OCI-LY1 (cell line): ENCODE data around the gene SBK3.

Source experiments
- H2AFZ ChIP-seq: fragments of 200-600 bp; sonication (generic), shearing (Covaris generic); 2 replicates; pipeline ENCODE4 v1.6.0; 2014; ENCODE audit warnings: antibody characterized with exemption, mild to moderate bottlenecking, low read length
- H3F3A ChIP-seq: fragments of 200-600 bp; sonication (generic), shearing (Covaris generic); 2 replicates; pipeline ENCODE4 v1.6.0; 2014; ENCODE audit warnings: mild to moderate bottlenecking, antibody characterized with exemption, low read length, moderate library complexity; ENCODE audit not compliant: insufficient read depth
- H3K27ac ChIP-seq: fragments of 200-600 bp; sonication (generic); 2 replicates; pipeline ENCODE4 v1.5.1; 2014; ENCODE audit warnings: low read length, mixed run types, mild to moderate bottlenecking, low read depth; ENCODE audit not compliant: poor library complexity, severe bottlenecking
- H3K27me3 ChIP-seq: fragments of 200-600 bp; sonication (generic); 2 replicates; pipeline ENCODE4 v1.6.0; 2014; ENCODE audit warnings: antibody characterized with exemption, mild to moderate bottlenecking, low read length, moderate library complexity; ENCODE audit not compliant: insufficient read depth
- H3K36me3 ChIP-seq: fragments of 200-600 bp; sonication (generic); 2 replicates; pipeline ENCODE4 v1.6.1; 2014; ENCODE audit warnings: mild to moderate bottlenecking, antibody characterized with exemption, low read length, moderate library complexity, mixed read lengths; ENCODE audit not compliant: insufficient read depth
- H3K4me1 ChIP-seq: fragments of 200-600 bp; sonication (generic); 2 replicates; pipeline ENCODE4 v1.5.1; 2014; ENCODE audit warnings: mild to moderate bottlenecking, low read length, moderate library complexity; ENCODE audit not compliant: insufficient read depth, severe bottlenecking
- H3K4me2 ChIP-seq: fragments of 200-600 bp; sonication (generic), shearing (Covaris generic); 2 replicates; pipeline ENCODE4 v1.6.1; 2014; ENCODE audit warnings: low read length
- H3K4me3 ChIP-seq: fragments of 200-600 bp; sonication (generic); 2 replicates; pipeline ENCODE4 v1.5.1; 2014; ENCODE audit warnings: low read length, low read depth, mild to moderate bottlenecking, mixed read lengths; ENCODE audit not compliant: poor library complexity, severe bottlenecking
- H3K79me2 ChIP-seq: fragments of 200-600 bp; shearing (Covaris generic); 2 replicates; pipeline ENCODE4 v1.6.1; 2016; ENCODE audit warnings: mixed run types, low read length, mixed read lengths; ENCODE audit not compliant: insufficient read depth
- H3K9ac ChIP-seq: fragments of 200-600 bp; sonication (generic), shearing (Covaris generic); 2 replicates; pipeline ENCODE4 v1.6.1; 2014; ENCODE audit warnings: mild to moderate bottlenecking, low read length, mixed read lengths
- H3K9me2 ChIP-seq: fragments of 200-600 bp; sonication (generic), shearing (Covaris generic); 2 replicates; pipeline ENCODE4 v1.6.1; 2014; ENCODE audit warnings: low read depth, mild to moderate bottlenecking, low read length, mixed read lengths
- H3K9me3 ChIP-seq: fragments of 200-600 bp; shearing (Covaris generic); 2 replicates; pipeline ENCODE4 v1.6.1; 2014; ENCODE audit warnings: low read length, mixed read lengths
- H4K20me1 ChIP-seq: fragments of 200-600 bp; sonication (generic), shearing (Covaris generic); 2 replicates; pipeline ENCODE4 v1.6.0; 2016; ENCODE audit warnings: mild to moderate bottlenecking, low read length; ENCODE audit not compliant: insufficient read depth
- EZH2 ChIP-seq: fragments of 200-600 bp; sonication (generic), shearing (Covaris generic); IDR thresholded peaks from 2 replicates; pipeline ENCODE4 v1.8.0; 2017; ENCODE audit warnings: borderline replicate concordance, mixed run types, mild to moderate bottlenecking, antibody characterized with exemption, low read length, moderate library complexity, mixed read lengths
- TF ChIP-seq, protein P1 (sequence below): fragments of 200-600 bp; sonication (generic), shearing (Covaris generic); IDR thresholded peaks from 2 replicates; pipeline ENCODE4 v1.5.1; 2017; ENCODE audit warnings: mild to moderate bottlenecking, antibody characterized with exemption, low read length, moderate library complexity, mixed read lengths

SBK3 gene

GRCh38 chr19:55519451-55520311, 25.7 kb downstream of the SBK3 start:
- TF ChIP-seq, protein P1, sequence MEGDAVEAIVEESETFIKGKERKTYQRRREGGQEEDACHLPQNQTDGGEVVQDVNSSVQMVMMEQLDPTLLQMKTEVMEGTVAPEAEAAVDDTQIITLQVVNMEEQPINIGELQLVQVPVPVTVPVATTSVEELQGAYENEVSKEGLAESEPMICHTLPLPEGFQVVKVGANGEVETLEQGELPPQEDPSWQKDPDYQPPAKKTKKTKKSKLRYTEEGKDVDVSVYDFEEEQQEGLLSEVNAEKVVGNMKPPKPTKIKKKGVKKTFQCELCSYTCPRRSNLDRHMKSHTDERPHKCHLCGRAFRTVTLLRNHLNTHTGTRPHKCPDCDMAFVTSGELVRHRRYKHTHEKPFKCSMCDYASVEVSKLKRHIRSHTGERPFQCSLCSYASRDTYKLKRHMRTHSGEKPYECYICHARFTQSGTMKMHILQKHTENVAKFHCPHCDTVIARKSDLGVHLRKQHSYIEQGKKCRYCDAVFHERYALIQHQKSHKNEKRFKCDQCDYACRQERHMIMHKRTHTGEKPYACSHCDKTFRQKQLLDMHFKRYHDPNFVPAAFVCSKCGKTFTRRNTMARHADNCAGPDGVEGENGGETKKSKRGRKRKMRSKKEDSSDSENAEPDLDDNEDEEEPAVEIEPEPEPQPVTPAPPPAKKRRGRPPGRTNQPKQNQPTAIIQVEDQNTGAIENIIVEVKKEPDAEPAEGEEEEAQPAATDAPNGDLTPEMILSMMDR: no peak
- TF ChIP-seq EZH2: no peak
- no peaks in the 10 kb centered on the region; the same call in 1 of the 2 replicates for H3K27me3 ChIP-seq
- H3K4me1 ChIP-seq: peaks cover 5% of the 10 kb centered on the region
- H3K4me2 ChIP-seq: no peak overlapping the region
- H3K27ac ChIP-seq: no peak overlapping the region
- no peaks in the 10 kb centered on the region for H3K36me3 ChIP-seq
- H3K79me2 ChIP-seq: no peaks in the 10 kb centered on the region
- H3K9me2 ChIP-seq: no peaks in the 10 kb centered on the region
- H2AFZ ChIP-seq: no peak overlapping the region
- no peaks in the 10 kb centered on the region for H4K20me1 ChIP-seq
- no peaks in the 10 kb centered on the region for H3F3A ChIP-seq
- no peak overlapping the region for H3K4me3 ChIP-seq
- H3K9me3 ChIP-seq: no peaks in the 10 kb centered on the region
- no peak overlapping the region for H3K9ac ChIP-seq

DNA sequence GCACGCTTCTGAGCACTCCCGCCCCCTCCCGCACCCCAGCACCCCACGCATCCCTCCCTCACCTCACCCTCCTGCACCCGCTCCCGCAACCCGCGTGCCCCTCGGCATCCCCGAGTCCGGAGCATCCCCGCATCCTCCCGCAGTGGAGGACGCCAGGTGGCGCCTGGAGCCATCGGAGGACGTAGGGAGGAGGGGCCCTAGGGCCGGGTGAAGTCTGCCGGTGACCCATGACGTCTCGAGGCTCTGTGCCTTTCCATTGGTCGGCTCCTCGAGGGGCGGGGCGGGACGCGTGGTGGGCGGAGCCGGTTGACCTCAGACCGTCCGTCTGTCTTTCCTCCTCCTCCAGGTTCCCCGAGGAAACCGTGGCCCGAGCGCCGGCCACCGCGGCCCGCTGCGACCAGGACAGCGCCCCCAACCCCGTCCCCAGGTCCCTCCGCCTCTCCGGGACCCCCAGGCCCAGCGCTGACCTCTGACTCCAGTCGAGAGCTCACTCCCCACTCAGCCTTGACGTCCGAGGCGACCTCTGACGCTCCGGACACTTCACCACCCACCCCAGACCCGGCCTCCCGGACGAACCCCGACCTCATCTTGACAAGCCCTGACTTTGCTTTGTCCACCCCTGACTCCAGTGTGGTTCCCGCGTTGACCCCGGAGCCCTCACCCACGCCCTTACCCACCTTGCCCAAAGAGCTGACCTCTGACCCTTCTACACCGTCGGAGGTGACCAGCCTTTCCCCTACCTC, 28.3 kb downstream of the SBK3 start:
- peak overlapping the region; percentile 74 for H3K4me2 ChIP-seq
- H4K20me1 ChIP-seq: no peaks in the 10 kb centered on the region
- H3K9ac ChIP-seq: peak overlapping the region; percentile 61
- peak overlapping the region; percentile 61 for H3K4me3 ChIP-seq
- no peak overlapping the region for H3K27ac ChIP-seq
- peaks cover 5% of the 10 kb centered on the region for H3K4me1 ChIP-seq
- no peaks in the 10 kb centered on the region for H3K27me3 ChIP-seq
- H3K36me3 ChIP-seq: no peaks in the 10 kb centered on the region
- no peaks in the 10 kb centered on the region for H3F3A ChIP-seq
- 0 out of 2 replicates have a peak overlapping the region, but pooled peaks have one; percentile 43 for H2AFZ ChIP-seq
- no peaks in the 10 kb centered on the region for H3K9me2 ChIP-seq
- H3K9me3 ChIP-seq: no peaks in the 10 kb centered on the region
- no peaks in the 10 kb centered on the region for H3K79me2 ChIP-seq
- no peak for TF ChIP-seq EZH2
- TF ChIP-seq, protein P1: peak; percentile 90

GRCh38 chr19:55508120-55508519, 37.2 kb downstream of the SBK3 start:
- no peak overlapping the region for H2AFZ ChIP-seq
- no peaks in the 10 kb centered on the region for H3F3A ChIP-seq
- no peaks in the 10 kb centered on the region for H3K79me2 ChIP-seq
- H3K36me3 ChIP-seq: no peaks in the 10 kb centered on the region
- H3K4me2 ChIP-seq: no peak overlapping the region
- H3K9ac ChIP-seq: no peak overlapping the region
- H4K20me1 ChIP-seq: no peaks in the 10 kb centered on the region
- no peak overlapping the region for H3K4me3 ChIP-seq
- TF ChIP-seq EZH2: no peak
- TF ChIP-seq, protein P1: no peak
- no peaks in the 10 kb centered on the region for H3K9me3 ChIP-seq
- peaks cover 4% of the 10 kb centered on the region; the same call in 1 of the 2 replicates for H3K27me3 ChIP-seq
- H3K9me2 ChIP-seq: no peaks in the 10 kb centered on the region
- no peak overlapping the region for H3K27ac ChIP-seq
- peaks cover 6% of the 10 kb centered on the region for H3K4me1 ChIP-seq
